ENCODE results near the gene NUBP2. TPM values are rescaled to one million over a fixed set of nuclear protein-coding genes. Genes with fewer than 3 reads are reported as not detected.

NUBP2 gene
- total RNA-seq, 1 experiment from 2014 or later = 76.6 TPM

DNA sequence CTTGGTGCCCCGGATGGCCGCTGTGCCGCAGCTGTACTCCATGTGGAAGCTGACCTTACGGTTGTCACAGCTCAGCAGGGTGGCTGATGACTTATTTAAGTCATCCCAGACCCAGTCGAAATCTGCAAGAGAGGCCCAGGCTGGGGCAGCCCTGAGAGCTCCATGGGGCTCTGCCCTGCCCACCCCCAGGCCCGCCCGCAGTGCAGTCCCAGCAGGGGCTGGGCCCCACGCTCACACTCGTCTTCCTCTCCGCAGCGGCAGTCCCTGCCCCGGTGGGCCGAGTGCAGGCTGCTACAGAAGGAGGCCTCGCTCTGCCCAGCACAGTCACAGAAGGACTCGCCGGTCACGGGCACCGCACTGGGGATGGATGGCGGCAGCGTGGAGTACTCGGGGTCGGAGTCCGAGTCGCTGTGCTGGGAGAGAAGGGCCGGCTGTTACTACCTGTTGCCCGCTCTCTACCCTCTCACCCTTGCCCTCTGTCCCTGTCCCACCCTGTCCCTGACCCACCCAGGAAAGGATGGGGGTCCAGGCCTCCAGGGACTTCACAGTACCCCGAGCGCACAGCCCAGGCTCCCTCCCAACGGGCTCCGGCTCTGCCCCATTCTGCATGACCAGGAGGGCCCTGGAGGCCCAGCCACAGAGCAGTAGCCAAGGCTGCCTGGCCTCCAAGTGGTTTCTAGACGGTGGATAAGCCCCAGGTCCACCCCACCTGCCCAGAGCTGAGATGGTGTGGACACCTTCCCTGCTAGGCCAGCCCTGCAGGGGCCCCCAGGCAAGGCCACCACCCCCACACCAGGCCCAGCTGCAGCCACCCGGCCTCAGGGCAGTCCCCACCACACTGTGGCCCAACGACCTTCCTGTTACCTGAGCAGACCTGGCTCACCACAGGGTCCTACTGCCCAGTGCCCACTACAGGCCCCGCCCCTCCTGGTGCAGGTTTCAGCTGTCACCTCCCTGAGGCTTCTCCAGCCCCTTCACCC lies 4.3 kb upstream of the NUBP2 start:
- TF ChIP-seq, protein P1, sequence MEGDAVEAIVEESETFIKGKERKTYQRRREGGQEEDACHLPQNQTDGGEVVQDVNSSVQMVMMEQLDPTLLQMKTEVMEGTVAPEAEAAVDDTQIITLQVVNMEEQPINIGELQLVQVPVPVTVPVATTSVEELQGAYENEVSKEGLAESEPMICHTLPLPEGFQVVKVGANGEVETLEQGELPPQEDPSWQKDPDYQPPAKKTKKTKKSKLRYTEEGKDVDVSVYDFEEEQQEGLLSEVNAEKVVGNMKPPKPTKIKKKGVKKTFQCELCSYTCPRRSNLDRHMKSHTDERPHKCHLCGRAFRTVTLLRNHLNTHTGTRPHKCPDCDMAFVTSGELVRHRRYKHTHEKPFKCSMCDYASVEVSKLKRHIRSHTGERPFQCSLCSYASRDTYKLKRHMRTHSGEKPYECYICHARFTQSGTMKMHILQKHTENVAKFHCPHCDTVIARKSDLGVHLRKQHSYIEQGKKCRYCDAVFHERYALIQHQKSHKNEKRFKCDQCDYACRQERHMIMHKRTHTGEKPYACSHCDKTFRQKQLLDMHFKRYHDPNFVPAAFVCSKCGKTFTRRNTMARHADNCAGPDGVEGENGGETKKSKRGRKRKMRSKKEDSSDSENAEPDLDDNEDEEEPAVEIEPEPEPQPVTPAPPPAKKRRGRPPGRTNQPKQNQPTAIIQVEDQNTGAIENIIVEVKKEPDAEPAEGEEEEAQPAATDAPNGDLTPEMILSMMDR (conservative IDR thresholded peaks at IDR 0.05; ENCODE audit: low read depth, low read length) = no peak
- no peak for TF ChIP-seq EZH2 (IDR thresholded peaks at IDR 0.05; ENCODE audit: borderline replicate concordance, low read depth, low read length, poor library complexity, severe bottlenecking)
- Histone ChIP-seq H3K4me1 (ENCODE audit: insufficient read depth, low read length, poor library complexity, severe bottlenecking) (no peaks in the 10 kb centered on the region), H3K9me3 (ENCODE audit: low read depth, low read length, poor library complexity, severe bottlenecking) (no peaks in the 10 kb centered on the region), H3K27ac (ENCODE audit: low read depth, low read length, poor library complexity, severe bottlenecking) (no peak overlapping the region), H3K36me3 (ENCODE audit: insufficient read depth, low read length, poor library complexity, severe bottlenecking) (peaks cover 14% of the 10 kb centered on the region), H3K27me3 (replicated peaks; ENCODE audit: insufficient read depth, low read depth, low read length, poor library complexity) (no peaks in the 10 kb centered on the region), H3K4me3 (ENCODE audit: low read depth, low read length, poor library complexity, severe bottlenecking) (no peak overlapping the region)
- ChIA-PET CTCF (no interaction called here), POLR2A (ENCODE audit: low non-redundant PET) (no interaction called here)
- DNase-seq (ENCODE audit: low spot score) = no peak
- no TSS peak for BruUV-seq (replicated peaks)
- intact Hi-C loops (cut with micrococcal nuclease; ENCODE audit: unreplicated experiment) = loop anchor here (10.0 kb wide), 1 partner anchor 46 kb away; the partner anchor contains the start of genes FAHD1 and HAGH

DNA sequence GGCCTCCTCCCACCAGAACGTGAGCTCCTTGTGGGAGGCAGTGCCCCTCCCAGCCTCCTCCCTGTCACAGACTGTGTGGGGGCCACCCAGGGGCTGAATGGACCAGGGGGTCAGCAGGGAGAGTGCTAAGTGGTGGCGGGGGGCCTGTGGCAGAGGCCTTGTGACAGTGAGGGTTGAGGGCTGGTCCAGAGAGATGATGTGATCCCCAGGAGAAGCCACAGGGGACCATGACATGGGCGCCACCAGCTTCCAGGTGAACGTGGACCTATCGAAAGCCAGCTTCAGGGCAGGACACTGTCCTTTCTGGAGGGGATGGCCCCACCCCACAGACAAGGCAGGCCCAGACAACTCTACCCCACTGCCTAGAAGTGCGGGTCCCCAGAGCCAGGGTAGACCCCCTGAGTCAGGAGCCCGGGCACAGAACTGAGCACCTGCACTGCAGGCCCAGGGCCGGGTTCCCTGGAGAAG lies 3.5 kb upstream of the NUBP2 start:
- Histone ChIP-seq H3K4me1 (ENCODE audit: insufficient read depth, low read length, poor library complexity, severe bottlenecking) (no peaks in the 10 kb centered on the region), H3K4me3 (ENCODE audit: low read depth, low read length, poor library complexity, severe bottlenecking) (no peak overlapping the region), H3K9me3 (ENCODE audit: low read depth, low read length, poor library complexity, severe bottlenecking) (no peaks in the 10 kb centered on the region), H3K36me3 (ENCODE audit: insufficient read depth, low read length, poor library complexity, severe bottlenecking) (peaks cover 14% of the 10 kb centered on the region), H3K27me3 (replicated peaks; ENCODE audit: insufficient read depth, low read depth, low read length, poor library complexity) (no peaks in the 10 kb centered on the region), H3K27ac (ENCODE audit: low read depth, low read length, poor library complexity, severe bottlenecking) (no peak overlapping the region)
- intact Hi-C loops (cut with micrococcal nuclease; ENCODE audit: unreplicated experiment) = loop anchor here (10.0 kb wide), 1 partner anchor 46 kb away; the partner anchor contains the start of genes FAHD1 and HAGH
- ChIA-PET POLR2A (ENCODE audit: low non-redundant PET) (interaction anchor here (0.6 kb wide), 1 partner anchor 11 kb away, joined by 3 read pairs; no protein-coding TSS in a partner anchor), CTCF (no interaction called here)
- DNase-seq (ENCODE audit: low spot score) = no peak
- BruUV-seq (replicated peaks) = no TSS peak
- TF ChIP-seq EZH2 (IDR thresholded peaks at IDR 0.05; ENCODE audit: borderline replicate concordance, low read depth, low read length, poor library complexity, severe bottlenecking) = no peak
- TF ChIP-seq, protein P1 (conservative IDR thresholded peaks at IDR 0.05; ENCODE audit: low read depth, low read length) = no peak

GRCh38 chr16:1779741-1780676 lies 2.8 kb upstream of the NUBP2 start:
- DNase-seq (ENCODE audit: low spot score) = no peak
- H3K36me3 ChIP-seq (ENCODE audit: insufficient read depth, low read length, poor library complexity, severe bottlenecking) = peaks cover 14% of the 10 kb centered on the region
- no TSS peak for BruUV-seq (replicated peaks)
- no peak overlapping the region for H3K4me3 ChIP-seq (ENCODE audit: low read depth, low read length, poor library complexity, severe bottlenecking)
- CTCF ChIA-PET = no interaction called here
- POLR2A ChIA-PET (ENCODE audit: low non-redundant PET) = interaction anchor here (0.6 kb wide), 1 partner anchor 10 kb away, joined by 3 read pairs; no protein-coding TSS in a partner anchor
- intact Hi-C loops (cut with micrococcal nuclease; ENCODE audit: unreplicated experiment) = loop anchor here (10.0 kb wide), 1 partner anchor 45 kb away; the partner anchor contains the start of genes FAHD1 and HAGH
- H3K9me3 ChIP-seq (ENCODE audit: low read depth, low read length, poor library complexity, severe bottlenecking) = no peaks in the 10 kb centered on the region
- no peaks in the 10 kb centered on the region for H3K4me1 ChIP-seq (ENCODE audit: insufficient read depth, low read length, poor library complexity, severe bottlenecking)
- H3K27me3 ChIP-seq (replicated peaks; ENCODE audit: insufficient read depth, low read depth, low read length, poor library complexity) = no peaks in the 10 kb centered on the region
- TF ChIP-seq, protein P1 (conservative IDR thresholded peaks at IDR 0.05; ENCODE audit: low read depth, low read length) = no peak
- no peak for TF ChIP-seq EZH2 (IDR thresholded peaks at IDR 0.05; ENCODE audit: borderline replicate concordance, low read depth, low read length, poor library complexity, severe bottlenecking)
- H3K27ac ChIP-seq (ENCODE audit: low read depth, low read length, poor library complexity, severe bottlenecking) = no peak overlapping the region
